Stomach smooth muscle (tissue), 2 donors: Measurements from ENCODE around the gene PKP1.

Experiments
- H3K27ac ChIP-seq: one replicate; pipeline ENCODE4 v1.7.0; 2013; ENCODE audit warnings: mild to moderate bottlenecking, low read length, inconsistent platforms
- H3K27me3 ChIP-seq, 2 donors: one replicate each; pipeline ENCODE4 v1.7.0; 2013; ENCODE audit warnings: low read length in 2 of 2; ENCODE audit not compliant: insufficient read depth in 2 of 2, control insufficient read depth in 1 of 2
- H3K36me3 ChIP-seq, 2 donors: one replicate each; pipeline ENCODE4 v1.7.0; 2013; ENCODE audit warnings: low read length in 2 of 2; ENCODE audit not compliant: control insufficient read depth in 2 of 2, insufficient read depth in 2 of 2
- H3K4me1 ChIP-seq: one replicate; pipeline ENCODE4 v1.7.0; 2013; ENCODE audit warnings: low read length; ENCODE audit not compliant: control insufficient read depth, insufficient read depth
- H3K4me3 ChIP-seq, 2 donors: one replicate each; pipeline ENCODE4 v1.7.0; 2013; ENCODE audit warnings: low read length in 2 of 2
- H3K9ac ChIP-seq, 2 donors: one replicate each; pipeline ENCODE4 v1.7.0; 2013; ENCODE audit warnings: low read length in 2 of 2, mild to moderate bottlenecking in 1 of 2
- H3K9me3 ChIP-seq, 2 donors: one replicate each; pipeline ENCODE4 v1.7.0; 2013; ENCODE audit warnings: low read length in 2 of 2; ENCODE audit not compliant: control insufficient read depth in 2 of 2
- donor health status: healthy.
- donor health status: Pancreatic carcinoma.

The PKP1 gene

DNA sequence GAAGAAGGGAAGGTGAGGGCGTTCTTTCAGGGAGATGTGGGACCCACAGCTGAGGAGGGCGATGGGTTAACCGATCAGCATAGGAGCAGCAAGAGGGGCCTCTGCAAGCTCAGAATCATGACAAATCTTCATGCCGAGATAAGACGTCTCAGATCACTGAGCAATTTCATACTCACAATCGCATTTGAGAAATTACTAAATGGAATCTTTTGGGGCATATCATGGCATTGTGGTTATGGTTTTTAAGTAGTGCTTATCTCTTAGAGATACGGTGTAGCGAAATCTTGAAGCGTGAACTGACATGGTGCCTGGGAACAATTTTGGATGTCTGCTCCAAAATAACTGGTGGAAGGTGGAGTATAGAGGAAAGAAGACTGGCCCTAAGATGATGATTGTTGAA, 88.0 kb downstream of the PKP1 start:
- Histone ChIP-seq H3K36me3 (no peaks in the 10 kb centered on the region), H3K27ac (no peak overlapping the region), H3K4me1 (no peaks in the 10 kb centered on the region), H3K9ac (no peak overlapping the region), H3K27me3 (peaks cover 8 to 19% of the 10 kb centered on the region in 2 donors), H3K9me3 (no peaks in the 10 kb centered on the region), H3K4me3 (no peak overlapping the region)

DNA sequence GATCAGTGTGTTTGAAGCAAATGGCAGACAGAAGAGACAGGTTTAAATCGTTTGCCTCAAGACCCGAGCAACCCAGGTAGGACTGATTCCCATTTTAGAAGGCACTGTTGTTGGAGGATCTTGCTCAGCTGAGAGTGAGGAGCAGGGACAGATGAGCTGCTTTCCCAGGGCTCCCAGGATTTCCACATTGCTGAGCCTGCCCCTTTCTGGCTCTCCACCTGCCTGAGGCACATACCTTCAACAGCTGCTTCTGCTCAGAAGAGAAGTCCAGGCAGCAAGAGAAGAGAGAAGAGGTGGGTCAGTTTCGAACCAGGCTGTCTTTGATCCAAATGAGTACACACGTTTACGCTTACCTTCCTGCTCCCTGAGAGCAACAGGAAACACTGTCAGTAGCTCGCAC, 88.5 kb downstream of the PKP1 start:
- Histone ChIP-seq H3K9ac (no peak overlapping the region), H3K9me3 (no peaks in the 10 kb centered on the region), H3K27me3 (peaks cover 12 to 23% of the 10 kb centered on the region in 2 donors), H3K36me3 (no peaks in the 10 kb centered on the region), H3K27ac (no peak overlapping the region), H3K4me1 (no peaks in the 10 kb centered on the region), H3K4me3 (no peak overlapping the region)

DNA sequence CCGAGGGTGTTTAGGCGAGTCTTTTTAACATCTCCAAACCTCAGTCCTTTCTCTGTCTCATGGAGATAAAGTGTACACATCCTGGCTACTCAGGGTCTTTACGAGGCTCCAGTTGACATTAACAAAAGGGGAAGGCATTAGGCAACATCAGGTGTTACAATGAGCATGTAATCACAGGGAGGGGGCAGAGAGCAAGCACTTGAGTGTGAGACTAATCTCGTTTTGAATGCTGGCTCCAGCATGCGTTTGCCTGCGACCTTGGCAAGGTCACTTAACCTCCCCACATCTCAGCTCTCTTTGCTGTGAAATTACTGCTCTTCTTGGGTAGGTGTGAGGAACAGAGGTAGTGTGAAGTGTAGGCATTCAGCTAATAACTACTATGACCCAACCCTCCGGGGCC, 91.1 kb downstream of the PKP1 start:
- H3K4me1 ChIP-seq, result no peaks in the 10 kb centered on the region
- H3K9me3 ChIP-seq, result no peaks in the 10 kb centered on the region
- H3K4me3 ChIP-seq, result no peak overlapping the region
- peaks cover 13 to 21% of the 10 kb centered on the region in 2 donors for H3K27me3 ChIP-seq
- H3K9ac ChIP-seq, result no peak overlapping the region
- H3K27ac ChIP-seq, result no peak overlapping the region
- H3K36me3 ChIP-seq, result no peaks in the 10 kb centered on the region

DNA sequence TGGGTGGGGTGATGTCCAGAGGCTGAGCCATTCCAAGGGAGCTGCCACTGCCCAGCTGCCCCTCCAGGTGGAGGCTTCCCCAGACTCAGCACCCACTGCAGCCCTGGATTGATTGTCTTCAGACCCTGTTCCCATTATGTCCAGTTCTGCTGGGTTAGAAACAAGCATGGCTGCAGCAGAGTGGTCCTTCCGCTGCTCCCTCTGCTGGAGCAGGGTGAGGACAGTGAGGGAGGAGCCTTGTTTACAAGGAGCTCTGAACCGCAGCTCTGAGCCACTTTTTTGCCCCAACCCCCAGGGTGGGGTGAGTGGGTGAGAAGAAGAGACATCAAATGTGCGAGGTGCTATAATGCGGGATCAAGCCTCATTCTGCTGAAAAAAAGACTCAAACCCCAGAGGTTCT, 91.9 kb downstream of the PKP1 start:
- no peak overlapping the region for H3K27ac ChIP-seq
- peaks cover 13 to 21% of the 10 kb centered on the region in 2 donors for H3K27me3 ChIP-seq
- H3K4me3 ChIP-seq, result no peak overlapping the region
- H3K9me3 ChIP-seq, result no peaks in the 10 kb centered on the region
- H3K36me3 ChIP-seq, result no peaks in the 10 kb centered on the region
- no peaks in the 10 kb centered on the region for H3K4me1 ChIP-seq
- no peak overlapping the region for H3K9ac ChIP-seq

DNA sequence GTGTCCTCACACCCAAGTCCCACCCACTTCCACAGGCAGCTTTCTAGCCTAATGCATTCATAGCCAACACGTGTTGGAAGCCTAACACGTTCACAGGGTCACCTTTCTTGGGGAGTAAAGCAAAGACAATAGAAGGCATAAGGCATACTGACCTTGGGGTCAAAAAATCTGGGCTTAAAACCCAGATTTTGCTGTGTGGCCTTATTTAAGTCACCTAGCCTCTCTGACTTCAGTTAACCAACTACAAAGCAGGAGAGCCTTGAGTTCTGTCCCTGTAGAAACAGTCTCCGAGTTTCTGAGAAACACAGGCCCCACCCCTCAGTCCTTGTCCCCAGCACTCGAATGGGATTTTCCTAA, 92.8 kb downstream of the PKP1 start:
- Histone ChIP-seq H3K9me3 (no peaks in the 10 kb centered on the region), H3K9ac (no peak overlapping the region), H3K4me3 (no peak overlapping the region), H3K27ac (no peak overlapping the region), H3K36me3 (no peaks in the 10 kb centered on the region), H3K4me1 (no peaks in the 10 kb centered on the region), H3K27me3 (peaks cover 13 to 18% of the 10 kb centered on the region in 2 donors)

DNA sequence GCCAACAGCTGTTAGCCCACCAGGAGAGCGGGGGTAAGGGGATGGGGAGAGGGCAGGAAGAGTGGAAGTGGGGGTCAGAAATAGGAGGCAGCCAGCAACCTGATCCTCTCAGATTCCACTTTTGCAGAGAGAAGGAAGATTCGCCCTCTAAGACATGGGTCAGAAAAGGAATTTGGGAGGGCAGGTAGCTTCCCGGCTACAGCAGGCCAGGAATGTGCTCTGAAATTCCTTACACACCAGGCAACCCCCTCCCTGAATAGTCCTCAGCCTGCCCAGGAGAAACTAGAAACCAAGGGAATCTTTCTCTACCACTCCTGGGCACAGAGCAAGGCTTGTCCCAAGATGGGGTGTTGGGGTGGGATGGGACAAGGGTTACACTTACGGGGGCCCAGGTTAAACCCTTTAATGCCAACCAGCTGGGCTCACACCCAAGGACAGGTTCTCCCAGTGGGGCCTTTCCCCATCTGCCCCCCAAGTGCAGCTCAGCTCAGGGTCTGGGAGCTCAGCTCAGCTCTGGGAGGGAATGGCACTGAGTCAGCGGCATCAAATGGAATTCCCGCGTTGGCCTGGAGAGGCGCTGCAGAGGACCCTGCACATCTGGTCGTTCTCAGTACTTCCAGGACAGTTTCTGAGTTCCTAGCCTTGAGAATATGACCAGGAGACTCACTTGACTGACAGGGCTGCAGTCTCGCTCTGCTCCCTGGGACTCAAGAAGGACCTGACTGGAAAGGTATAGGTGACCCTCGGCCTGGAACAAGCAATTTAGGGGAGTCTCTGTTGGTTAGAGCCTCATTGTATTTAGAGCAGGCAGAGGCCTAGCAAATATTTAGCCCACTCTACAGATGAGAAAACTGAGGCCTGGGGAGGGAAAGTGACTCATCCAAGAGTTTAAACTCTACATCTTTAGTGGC, 93.4 kb downstream of the PKP1 start:
- no peak overlapping the region for H3K4me3 ChIP-seq
- H3K27ac ChIP-seq, result no peak overlapping the region
- H3K9ac ChIP-seq, result no peak overlapping the region
- no peaks in the 10 kb centered on the region for H3K36me3 ChIP-seq
- no peaks in the 10 kb centered on the region for H3K4me1 ChIP-seq
- no peaks in the 10 kb centered on the region for H3K9me3 ChIP-seq
- H3K27me3 ChIP-seq, result peaks cover 13 to 18% of the 10 kb centered on the region in 2 donors

DNA sequence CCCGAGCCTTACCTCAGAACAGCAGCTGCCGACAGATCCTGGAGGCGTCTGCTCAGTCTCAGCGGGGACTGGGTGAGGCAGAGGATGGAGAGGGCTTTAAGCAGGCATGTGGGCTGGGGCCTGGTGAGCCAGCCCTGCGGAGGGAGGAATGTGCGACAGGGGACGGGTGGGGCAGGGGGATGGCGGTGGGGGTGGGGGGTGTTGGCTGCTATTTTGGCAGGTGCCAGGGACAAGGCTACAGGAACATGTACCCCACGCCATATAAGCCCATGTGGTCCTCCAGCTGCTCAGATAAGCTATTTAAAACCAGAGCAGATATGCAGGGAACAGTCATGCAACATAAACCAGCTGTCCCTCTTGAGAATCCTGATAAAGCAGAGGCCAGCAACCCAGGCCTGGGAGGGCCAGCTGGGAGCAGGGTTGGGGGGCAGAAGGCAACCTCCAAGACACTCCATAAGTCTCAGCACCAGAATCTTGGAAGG, 94.3 kb downstream of the PKP1 start, which contains the start of gene TNNT2:
Gene TNNT2, minus strand, starts transcription at position 70 of the 482 bp plus-strand sequence. CDS start 4,426 bp downstream, outside the sequence.
- Histone ChIP-seq H3K36me3 (no peaks in the 10 kb centered on the region), H3K27ac (no peak within 1 kb of the TSS), H3K9ac (no peak within 1 kb of the TSS), H3K4me3 (no peak within 1 kb of the TSS), H3K27me3 (peaks cover 13% of the 10 kb centered on the region in 2 donors), H3K4me1 (no peaks in the 10 kb centered on the region), H3K9me3 (no peaks in the 10 kb centered on the region)

DNA sequence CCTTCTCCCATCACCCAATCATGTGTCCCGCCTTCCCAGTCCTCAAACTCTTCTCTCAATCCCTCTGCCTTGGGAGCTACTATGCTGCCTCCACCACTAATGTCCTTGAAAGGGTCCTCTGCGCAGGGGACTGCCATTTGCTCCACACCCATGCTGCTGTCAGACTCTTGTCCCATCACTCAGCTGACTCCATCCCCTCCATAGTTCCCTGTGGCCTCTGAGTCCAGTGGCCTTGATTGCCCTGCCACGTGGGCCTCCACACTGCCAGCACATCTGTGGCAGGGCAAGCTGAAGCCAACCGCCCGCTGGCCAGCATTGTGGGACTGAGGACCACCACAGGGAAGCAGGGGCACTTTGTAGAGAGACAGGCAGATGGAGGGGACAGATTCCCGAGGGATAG, 95.5 kb downstream of the PKP1 start:
- Histone ChIP-seq H3K36me3 (no peaks in the 10 kb centered on the region), H3K27me3 (peaks cover 13% of the 10 kb centered on the region in 2 donors), H3K9me3 (no peaks in the 10 kb centered on the region), H3K27ac (no peak overlapping the region), H3K9ac (no peak overlapping the region), H3K4me1 (no peaks in the 10 kb centered on the region), H3K4me3 (no peak overlapping the region)

DNA sequence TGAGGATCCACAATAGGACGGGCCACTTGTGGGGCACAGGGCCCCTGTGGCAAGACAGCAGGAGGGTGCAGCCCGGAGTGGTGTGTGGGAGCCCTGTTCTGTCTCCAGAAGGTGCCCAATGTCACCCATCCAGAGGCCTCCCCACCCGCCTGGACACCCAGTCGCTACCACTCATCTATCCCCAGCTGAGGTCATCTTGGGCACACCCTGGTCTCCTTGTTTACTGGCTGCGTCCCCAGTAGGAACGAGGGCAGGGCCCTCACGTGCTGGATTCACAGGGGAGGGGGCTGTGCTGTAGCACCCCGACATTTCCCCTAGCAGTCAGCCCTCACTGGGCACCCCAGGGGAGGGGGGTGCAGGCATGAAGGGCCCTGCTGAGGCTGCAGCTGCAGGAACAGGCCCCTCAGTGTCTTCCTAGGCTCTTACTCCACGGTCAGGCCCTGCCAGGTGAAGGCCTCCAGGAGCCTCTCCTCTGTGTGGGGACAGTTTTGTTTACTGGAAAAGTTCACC, 96.5 kb downstream of the PKP1 start:
- no peak overlapping the region for H3K27ac ChIP-seq
- no peaks in the 10 kb centered on the region for H3K4me1 ChIP-seq
- no peak overlapping the region for H3K4me3 ChIP-seq
- H3K9me3 ChIP-seq, result no peaks in the 10 kb centered on the region
- no peak overlapping the region for H3K9ac ChIP-seq
- peaks cover 11 to 13% of the 10 kb centered on the region in 2 donors for H3K27me3 ChIP-seq
- no peaks in the 10 kb centered on the region for H3K36me3 ChIP-seq

DNA sequence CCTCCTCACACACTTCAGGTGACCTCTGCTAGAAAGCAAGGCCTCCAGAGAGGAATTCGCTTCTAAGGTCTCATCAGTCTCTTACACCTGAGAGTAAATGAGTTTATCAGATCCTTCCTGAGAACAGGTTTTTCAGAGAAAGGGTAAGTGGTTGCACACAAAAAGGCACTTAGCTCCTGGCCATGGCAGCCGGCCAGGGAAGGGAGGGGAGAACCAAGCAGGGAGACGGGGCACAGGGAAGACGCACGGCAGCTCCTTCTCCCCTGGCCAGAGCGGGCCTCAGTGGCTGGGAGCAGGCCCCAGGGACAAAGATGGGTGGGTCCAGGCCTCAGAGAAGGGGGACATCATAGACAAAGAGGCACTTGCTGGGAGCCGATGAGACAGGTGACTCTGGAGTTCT, 97.8 kb downstream of the PKP1 start:
- Histone ChIP-seq H3K27me3 (peaks cover 7 to 10% of the 10 kb centered on the region in 2 donors), H3K9me3 (no peaks in the 10 kb centered on the region), H3K4me3 (no peak overlapping the region), H3K36me3 (no peaks in the 10 kb centered on the region), H3K4me1 (no peaks in the 10 kb centered on the region), H3K27ac (no peak overlapping the region), H3K9ac (no peak overlapping the region)
